NCI-H1694 (cell line): ENCODE measurements around the gene NKAPL.

Experiments
- DNase-seq: peaks from one replicate; lab custom pipeline; 2025; lab: John Stamatoyannopoulos, UW

NKAPL gene

DNA sequence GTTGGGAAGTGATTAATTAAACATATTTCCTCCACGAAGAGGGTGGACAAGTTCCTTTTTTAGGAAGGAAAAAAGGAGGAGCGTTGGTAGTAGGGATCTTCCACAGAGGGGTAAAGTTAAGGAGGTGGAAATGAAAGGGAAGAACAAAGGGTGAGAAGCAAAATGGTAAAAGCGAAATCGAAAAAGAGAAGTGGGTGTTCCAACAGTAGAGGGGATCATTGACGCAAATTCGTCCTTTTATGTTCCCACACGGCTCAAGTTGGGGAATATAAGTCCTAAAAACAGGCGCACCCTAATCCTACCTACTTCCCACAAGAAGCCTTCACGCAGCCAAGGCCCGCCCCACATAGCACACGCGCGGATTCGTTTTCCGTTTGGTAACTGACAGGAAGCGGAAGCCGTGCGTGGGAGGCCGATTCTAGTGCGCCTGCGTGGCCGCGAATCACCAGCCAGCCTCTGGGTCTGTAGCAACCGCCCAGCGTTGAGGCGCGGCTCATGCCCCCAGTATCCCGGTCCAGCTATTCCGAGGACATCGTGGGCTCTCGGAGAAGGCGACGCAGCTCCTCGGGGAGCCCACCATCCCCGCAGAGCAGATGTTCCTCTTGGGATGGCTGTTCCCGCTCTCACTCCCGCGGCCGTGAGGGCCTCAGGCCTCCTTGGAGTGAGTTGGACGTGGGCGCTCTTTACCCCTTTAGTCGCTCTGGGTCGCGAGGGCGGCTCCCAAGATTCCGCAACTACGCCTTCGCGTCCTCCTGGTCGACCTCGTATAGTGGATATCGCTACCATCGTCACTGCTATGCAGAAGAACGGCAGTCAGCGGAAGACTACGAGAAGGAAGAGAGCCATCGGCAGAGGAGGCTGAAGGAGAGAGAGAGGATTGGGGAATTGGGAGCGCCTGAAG is at the start of gene NKAPL:
NKAPL (plus strand) TSS at position 421 of the 901 bp plus-strand sequence; CDS start at position 496, 75 bp downstream.
- no peak for DNase-seq

DNA sequence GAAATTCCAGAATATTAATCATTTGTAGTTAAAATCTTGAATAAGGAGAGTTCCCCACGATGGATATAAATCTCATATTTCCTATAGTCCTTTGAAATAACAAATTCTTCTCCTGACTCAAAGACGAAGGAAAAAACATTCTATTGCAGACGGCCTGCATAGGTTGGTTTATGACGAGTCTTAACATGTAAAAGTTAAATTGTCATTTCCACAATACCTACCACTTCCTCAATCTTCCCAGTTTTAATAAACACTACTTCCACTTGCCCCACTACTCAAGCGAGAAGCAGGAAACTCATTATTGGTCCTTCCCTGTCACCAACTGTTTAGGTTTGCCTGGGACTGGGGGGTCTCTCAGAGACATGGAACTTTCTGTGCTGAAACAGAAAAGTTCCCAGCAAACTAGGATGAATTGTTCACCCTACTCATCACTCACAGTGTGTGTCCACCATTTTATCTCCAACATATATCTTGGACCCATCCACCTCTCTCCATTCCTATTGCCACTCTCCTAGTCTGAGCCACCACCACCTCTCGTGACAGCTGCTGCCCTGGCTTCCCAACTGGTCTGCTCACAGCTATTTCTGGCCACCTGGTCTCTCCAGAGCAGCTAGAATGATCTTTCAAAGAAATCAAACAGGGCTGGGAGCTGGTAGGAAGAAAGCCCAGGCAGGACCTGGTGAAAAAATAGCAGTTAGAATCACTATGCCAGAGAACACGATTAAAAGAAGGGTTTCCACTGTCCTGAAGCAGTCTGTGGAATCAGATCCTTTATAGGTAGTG is 49.2 kb upstream of the NKAPL start:
- DNase-seq: no peak

DNA sequence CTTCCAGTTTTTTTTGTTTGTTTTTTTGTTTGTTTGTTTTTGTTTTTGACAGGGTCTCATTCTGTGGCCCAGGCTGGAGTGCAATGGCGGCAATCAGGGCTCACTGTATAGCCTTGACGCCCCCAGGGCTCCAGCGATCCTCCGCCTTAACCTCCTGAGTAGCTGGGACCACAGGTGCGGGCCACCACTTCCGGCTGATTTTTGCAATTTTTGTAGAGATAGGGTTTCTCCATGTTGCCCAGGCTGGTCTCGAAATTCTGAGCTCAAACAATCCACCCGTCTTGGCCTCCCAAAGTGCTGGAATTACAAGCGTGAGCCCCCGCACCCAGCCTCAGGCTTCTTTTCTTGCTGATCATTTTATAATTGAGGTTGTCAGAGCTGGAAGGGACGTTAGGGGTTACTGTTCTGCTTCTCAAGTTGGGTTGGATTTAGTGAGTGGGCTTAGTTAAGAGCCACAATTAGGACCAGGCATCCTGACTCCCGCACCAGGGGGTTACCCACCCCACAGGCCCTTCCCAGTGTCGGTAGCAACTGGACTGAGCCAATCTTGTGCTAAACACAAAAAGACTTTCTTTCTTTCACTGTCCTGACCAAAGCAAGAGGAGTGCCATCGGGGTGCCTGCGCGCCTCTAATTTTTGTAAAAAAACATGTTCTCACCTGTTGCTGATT is 47.1 kb upstream of the NKAPL start:
- no peak for DNase-seq

DNA sequence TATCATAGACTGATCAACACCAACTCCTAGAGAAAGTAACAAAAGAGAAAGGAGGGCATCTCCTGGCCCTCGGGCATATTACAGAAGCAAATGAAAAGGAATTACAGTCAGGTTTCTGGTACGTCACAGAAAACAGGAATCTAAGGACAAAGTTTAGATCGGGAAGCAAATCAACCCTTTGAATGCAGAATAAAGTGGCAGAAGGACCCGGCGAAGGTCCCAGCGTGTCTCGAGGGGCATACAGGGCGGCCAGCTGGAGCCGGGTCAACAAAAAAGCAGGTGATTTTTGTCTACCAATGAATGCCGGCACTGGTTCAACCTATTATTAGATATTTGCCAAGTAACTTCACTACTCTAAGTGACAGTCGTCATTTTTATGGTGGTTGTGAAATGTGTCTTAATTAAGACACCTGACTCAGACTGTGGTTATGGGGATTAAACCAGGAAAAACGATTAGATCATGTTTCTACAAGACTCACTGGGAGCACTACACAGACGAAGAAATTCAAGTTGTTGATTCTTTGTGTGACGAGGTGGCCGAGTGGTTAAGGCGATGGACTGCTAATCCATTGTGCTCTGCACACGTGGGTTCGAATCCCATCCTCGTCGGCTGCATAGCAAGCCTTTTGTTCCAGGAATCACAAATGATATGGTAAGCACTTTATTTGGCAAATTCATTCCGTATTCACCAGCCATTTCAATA is 46.4 kb upstream of the NKAPL start:
- DNase-seq: peak; percentile 63

DNA sequence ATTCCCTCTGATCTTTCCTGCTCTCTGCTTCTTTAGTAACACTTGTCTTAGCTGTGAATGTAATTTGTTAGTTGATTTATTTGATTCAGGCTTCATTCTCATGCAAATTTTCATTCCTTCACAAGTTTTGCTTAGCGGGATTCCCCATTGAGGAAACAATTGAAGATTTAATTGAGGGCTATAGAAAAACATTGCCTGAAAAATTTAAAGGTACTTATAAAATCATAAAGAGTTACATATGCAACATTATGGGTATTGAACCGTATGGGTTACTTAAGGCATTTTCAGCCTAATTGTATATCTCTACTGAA is 45.9 kb upstream of the NKAPL start:
- no peak for DNase-seq

DNA sequence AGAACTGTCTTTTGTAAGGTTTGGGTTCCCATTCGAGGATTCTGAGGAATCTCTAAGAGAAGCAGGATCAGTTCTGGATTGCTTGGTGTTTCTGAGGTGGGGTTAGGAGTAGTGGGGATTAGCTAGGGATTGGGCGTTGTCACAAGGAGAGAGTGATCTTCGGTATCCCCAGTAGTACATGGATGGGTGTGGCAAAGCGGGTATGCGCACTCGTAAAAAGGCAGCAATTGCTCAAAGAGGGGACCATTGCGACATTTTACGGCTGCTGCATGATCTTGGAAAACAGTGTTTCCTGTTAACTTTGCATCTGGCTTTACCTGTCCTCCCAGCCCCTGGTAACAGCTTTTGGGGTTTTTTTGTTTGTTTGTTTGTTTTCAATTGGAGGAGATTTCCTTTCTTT is 43.7 kb upstream of the NKAPL start:
- no peak for DNase-seq

DNA sequence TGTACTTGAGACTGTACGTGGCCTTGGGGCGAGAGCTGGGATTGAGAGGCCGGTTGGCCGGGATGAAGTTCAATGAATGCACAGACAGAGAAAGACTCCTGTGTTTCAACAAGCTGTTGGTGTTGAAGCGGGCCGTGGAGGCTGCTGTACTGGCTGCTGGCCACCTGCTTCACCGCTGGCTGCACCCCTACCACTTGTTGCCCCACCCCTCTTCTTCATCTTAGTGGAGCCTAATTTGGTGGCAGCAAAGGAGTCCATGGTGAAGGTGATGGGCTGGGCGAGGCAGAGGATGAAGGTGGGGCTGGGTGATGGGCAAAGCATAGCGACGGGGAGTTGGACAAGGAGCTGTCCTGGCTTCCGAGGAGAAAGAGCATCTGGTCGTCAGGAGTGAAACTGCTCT is 41.2 kb upstream of the NKAPL start:
- DNase-seq: no peak

DNA sequence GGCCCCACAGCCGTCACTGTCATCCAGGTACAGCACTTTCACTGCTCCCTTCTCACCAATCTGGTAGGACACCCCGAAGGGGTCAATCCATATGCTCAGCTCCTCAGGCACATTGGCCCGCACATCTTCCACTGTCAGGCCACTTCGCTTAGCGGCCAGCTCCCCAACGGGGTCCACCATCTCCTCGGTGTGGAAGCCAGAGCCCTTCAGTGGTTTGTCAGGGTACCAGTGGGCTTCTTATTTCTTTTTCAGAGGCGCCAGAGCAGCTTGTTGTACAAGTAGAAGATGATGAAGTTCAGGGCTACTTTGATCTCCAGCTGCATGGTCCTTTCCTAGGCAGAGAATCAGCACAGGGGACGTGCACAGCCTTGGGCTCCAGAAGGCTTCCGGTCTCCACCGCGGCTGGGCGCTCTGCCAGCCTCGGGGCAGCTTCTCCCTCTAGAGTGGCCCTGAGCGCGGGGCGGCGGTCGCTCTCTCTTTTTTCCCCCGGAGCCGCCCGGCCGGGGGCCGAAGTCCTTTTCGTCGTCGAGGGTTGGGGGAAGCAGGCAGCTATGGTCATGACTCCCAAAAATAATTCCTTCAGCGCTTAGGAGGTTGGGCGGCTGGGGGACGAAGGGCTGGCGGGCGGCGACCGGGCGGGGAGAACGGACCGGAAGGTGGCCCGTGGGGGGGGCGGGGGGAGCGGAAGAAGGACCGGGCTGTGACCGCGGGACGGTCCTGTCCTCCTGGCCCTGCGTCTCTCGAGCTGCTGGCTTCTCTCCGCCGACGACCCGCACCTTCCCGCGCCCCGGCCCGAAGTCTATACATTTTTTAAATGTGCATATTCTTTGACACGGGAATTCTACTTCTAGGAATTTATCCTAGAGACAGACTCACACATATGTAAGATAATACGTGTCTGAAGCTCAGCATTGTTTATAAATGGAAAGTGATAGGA is 40.5 kb upstream of the NKAPL start:
- no peak for DNase-seq

DNA sequence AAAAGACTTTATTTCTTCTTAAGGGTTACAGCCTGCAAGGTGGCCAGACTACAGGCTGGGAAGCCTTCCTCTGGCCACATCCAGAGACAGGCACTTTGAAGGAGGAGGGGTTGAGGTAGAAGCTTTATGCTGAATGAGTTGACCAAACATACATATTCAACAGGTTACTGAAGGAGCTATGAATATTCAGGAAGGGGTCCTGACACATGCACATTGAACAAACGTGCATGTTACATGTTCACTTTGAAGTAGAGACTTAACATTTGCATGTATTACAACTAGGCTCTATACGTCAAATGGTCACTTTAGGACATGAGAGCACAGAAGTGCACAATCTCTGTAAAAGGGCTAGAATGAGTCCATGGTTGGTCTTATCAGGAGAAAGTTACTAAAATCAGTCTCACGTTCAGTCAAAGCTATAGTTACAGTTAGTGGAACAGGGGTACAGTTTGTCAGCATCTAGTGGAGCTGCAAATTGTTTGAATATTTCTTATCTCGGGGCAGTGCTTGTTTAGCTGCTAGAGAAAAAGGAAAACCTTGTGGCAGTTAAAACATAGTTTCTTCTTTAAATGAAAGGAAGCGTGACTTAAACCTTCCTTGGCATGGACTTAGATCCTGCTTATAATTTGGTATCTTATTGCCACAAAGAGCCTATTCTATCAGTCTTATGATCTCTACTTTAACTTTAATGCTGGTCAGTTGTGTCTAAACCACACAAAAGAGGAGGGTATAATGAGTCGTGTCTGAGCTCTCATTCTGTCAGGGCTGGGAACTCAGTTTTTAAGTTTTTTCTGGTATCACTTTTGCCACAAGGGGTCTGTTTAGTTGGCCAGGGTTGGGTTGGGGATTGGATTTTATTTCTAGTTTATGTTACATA is 38.6 kb upstream of the NKAPL start:
- DNase-seq: no peak

DNA sequence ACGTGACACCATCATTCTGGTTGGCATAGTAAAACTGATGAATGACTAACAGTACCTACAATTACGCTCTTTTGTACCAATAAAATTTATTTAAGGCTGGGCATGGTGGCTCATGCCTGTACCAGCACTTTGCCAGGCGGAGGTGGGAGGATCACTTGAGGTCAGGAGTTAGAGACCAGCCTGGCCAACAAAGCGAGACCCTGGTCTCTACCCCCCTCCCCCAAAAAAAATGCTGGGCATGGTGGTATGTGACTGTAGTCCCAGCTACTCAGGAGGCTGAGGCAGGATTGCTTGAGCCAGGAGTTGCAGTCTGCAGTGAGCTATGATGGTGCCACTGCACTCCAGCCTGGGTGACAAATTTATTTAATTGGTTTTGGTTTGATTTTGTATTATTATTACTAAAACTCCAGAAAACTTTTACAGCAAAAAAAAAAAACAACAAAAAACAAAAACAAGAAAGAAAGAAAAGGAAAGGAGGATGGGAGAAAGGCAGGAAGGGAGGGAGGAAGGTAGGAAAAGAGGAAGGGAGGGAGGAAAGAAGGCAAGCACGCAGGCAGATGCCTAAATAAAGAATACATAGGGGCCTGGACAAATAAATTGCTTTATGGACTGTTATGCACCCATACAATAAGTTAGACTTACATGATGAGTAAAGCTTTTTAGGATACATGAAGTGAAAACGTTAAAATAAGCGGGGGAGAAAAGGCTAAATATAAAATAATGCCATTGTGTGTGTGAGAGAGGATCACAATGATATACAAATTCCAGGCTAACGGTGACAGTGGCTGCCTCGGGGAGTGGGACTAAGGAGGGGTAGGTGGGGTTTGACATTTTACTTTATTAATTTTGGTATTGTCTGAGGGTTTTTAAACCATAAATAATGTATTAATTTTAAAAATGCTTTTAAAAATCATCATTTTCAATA is 34.7 kb upstream of the NKAPL start:
- DNase-seq: no peak

DNA sequence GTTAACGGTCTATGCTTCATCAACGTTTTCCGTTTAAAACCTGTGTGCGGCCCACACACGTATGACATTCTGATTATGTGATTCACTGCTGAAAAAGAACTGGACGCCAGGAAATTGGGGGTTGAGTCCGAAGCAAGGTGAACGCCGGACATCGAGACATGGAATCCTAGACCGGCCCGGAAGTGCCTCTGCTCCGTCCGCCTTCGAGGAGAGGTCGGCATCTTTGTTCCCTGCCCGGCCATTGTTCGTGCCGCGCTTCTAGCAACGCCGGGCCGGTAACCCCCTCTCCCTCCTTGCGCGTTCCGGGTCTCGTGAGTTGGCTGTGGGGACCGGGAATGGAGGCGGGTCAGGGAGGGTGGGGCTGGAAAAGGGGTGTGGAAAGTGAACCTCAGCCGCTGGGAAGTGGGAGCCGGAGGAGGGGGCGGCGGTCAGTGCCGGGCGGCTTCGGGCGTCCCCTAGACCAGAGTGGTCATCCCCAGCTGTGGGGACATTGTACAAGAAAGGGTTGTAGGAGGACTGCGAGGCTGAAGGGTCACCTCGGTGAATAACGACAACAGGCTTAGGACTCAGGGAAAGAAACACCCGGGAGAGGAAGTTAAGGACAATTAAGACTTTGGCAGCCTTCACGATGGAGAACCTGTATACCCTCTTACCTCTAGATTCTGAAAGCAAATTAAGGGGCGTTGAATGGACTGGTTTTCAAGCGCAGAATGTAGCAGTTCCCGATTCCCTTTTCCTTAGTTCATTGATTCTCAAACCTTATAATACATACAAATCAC is 33.9 kb upstream of the NKAPL start, which contains the start of gene ZSCAN9:
ZSCAN9 (plus strand) TSS at position 220 of the 779 bp plus-strand sequence. CDS start 1,810 bp downstream, outside the sequence.
- peak; percentile 60 for DNase-seq

DNA sequence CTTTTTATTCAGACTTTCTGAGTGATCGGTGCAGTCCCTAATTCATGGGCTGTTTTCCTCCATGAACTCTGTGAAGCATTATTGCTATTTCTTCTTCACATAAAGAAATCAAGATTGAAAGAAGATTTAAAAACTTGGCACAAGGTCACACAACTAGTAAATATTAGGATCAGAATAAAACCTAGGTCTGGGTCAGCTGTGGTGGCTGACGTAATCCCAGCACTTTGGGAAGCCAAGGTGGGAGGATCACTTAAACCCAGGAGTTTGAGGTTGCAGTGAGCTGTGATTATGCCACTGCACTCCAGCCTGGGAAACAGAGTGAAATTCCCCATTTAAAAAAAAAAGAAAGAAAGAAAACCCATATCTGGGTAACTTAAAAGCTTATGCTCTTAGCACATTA is 32.6 kb upstream of the NKAPL start:
- no peak for DNase-seq

DNA sequence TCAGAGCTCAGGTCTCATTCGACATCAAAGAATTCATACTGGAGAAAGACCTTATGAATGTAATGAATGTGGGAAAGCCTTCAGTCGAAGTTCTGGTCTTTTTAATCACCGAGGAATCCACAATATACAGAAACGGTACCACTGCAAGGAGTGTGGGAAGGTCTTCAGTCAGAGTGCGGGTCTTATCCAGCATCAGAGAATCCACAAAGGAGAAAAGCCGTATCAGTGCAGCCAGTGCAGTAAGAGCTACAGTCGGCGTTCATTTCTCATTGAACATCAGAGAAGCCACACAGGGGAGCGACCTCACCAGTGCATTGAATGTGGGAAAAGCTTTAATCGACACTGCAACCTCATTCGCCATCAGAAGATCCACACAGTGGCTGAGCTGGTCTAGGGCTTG is 26.3 kb upstream of the NKAPL start:
- DNase-seq: no peak

DNA sequence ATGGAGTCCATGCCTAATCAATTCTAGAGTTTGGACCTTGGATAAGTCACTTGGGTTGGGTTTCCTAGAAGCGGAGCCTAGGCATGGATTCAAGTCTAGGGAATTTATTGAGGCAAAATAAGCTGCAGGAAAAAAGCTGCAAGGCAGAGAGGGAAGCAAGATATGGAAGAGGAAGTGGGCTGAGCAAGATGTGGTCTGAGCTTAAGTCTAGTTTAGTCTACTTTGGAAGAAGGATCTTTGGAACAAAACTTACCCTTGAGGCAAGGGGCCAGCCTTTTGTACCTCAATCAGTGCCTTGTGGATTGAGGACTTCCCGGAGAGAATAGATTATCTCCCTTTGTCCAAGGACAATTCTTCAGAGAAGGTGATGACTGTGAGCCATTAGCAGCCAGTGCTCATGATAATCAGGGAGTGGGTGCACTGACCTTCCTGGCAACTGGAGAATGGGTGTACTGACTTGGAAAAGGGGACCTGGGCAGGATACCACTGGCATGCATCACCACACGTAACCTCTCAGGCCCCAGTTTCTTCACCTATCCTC is 23.1 kb upstream of the NKAPL start:
- no peak for DNase-seq

DNA sequence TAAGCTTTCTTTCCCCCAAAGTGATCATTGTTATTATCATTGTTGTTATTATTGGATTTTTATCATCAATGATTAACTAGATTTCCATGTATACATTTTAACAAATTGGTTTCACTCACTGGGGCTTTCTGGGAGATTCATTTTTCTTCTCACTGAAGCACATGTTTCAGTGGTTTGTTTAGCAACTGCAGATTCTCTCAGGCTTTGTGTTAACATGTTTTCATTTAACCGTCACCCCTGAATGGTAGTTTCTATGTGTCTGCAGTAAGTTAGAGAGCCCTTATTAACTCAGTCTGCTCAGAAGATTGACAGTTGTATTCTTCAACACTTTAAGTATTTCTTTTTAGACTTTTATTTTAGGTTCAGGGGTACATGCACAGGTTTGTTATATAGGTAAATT is 19.5 kb upstream of the NKAPL start:
- no peak for DNase-seq

DNA sequence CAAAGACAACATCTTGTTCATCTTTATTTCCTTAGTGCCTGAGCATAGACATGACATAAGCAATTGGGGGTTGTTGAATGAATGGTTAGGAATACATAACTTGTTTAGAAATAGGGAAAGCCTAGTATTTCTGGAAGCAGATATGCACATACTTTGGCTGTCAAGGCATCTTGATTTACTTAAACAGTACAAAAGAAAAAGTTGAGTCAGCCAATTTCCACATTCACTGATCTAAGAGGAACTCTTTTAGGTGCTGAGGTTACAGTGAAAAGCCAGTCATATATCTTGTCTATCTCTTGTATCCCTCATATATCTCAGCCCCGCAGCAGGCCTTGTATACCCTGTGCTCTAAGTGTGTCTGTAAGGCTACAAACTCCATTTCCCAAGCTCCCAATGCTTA is 18.6 kb upstream of the NKAPL start:
- no peak for DNase-seq

DNA sequence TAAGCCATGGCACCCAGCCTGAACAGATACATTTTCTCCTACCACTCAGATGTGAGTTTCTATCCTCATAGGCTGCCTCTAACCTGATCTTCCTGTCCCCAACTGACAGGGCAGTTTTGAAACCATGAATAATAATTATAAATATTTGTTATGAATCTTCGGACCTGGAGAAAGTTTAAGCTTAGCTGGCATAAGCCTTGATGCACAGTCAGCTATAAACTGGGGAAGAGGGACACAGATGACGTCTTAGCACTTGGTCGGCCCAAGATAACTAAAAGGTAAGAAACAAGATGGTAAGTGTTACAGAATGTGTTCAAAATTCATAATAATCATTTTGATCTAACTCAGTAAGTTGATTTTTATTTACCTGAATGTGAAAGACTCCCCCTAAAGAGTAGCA is 15.2 kb upstream of the NKAPL start:
- DNase-seq: no peak
